SHP77 treated with DMSO at 0.1 percent for 48 hours (cell line): ENCODE data around the gene LPP.

Experiments
- DNase-seq: peaks from one replicate; lab custom pipeline; 2025; lab: John Stamatoyannopoulos, UW

The LPP gene

DNA sequence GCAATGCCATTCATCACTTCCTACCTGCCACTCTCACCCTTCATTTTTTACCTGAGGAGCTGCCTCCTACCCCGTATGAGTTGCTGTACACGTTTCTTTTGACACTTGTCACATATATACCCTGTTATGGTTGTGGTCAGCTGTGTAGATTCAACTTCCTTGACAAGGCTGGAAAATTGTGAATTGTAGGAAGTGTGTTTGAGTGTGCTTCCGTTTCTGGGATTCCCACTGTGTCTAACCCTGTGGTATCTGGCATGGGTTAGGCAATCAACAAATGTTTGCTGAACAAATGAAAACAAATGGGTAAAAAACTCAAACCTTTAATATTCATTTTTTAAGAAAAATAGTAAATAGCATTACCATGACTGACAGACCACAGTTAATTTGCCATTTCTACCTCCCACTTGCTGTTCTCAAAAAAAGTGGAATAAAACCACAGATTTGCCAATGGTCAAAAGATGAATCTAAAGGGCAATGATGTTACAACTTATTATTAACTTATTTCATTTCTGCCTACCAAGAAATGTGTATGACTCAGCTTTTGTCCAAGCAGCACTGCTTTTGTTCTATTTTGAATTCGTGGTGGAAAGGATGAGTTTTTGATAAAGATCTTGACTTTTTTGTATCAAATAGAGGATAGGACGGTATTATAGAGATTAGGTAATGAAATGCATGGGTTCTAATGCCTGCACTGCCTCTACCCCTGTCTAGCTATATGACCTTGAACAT, 404.6 kb downstream of the LPP start:
- DNase-seq = no peak

DNA sequence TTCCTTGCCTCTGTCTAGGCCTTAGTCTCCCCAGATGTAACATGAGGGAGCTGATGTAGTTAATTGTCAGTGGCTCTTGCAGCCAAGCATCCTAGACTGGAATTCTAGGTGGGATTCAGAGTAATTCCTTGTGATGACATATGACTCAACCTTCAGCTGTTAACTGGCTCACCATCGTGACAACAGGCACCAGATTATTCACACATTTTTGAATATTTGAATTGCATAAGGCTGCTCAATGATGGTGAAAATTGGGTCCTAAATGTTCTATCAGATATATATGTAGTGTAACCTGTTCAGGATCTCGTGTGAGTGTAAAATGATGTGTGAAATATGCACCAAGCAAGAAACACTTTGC, 405.1 kb downstream of the LPP start:
- no peak for DNase-seq

DNA sequence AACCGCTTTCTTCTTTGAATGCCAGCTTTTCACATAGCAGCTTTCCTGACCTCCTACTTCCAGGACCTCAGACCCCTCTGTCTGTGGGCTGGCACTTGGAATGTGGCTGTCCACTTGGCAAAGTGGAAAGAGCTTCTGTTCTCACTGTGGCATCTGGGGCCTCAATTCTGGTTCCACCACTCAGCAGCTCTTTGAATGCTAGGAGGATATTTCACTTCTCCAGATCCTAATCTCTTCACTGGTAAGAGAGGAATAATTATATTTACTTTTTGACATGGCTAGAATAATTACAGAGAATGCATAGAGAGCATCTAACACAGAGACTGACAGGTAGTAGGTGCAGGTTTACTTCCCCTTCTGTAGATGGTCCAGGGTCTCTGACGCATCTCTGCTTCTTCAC, 405.9 kb downstream of the LPP start:
- DNase-seq = no peak

DNA sequence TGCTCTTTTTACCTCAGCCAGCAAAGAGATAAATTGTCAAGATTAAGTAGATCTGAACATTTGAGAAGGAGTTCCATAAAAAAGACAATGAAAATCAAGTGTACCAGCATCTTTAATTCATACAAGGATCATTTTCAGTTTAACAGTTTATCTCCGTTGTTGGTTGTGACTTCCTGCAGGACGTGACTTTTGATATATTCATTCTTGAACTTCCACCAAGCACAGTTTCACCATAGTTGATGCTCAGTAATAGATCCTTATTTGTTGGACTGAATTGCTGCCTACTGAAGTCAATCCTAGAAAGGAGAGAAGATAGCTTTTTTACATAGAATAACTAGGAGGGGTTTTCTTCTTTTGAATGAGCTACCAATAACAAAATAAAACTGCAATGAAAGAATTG, 408.2 kb downstream of the LPP start:
- DNase-seq = no peak

DNA sequence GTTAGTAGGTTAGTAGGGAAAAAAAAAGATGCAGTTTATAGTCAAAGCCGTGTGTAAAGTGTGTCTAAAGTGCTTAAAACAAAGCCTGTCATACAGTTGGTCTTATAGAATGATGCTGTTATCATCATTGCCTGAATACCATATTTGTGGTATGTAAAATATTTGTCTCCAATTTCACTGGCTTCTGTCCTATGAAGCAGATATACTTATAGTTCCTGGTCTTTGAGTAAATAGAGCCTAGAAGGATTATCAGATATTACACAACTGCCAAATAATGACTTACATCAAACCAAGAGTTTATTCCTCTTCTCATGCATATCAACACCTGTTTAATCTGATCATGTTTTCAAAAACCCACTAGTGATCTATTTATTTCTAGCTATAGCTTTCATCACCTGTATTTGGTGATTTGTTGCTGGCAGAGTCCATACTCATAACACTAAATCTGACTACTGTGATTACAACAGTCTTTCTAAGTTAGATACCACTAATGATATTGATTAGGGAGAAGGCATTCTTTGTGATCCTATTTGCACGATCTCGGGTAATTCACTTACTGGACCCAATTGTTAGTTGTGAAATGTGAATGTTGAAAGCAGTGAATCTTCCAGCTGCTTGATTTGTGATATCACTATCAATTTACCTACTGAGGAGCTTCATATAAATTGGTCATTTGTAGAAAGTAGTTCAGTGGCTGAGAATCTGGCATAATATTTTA, 413.7 kb downstream of the LPP start:
- DNase-seq = no peak

DNA sequence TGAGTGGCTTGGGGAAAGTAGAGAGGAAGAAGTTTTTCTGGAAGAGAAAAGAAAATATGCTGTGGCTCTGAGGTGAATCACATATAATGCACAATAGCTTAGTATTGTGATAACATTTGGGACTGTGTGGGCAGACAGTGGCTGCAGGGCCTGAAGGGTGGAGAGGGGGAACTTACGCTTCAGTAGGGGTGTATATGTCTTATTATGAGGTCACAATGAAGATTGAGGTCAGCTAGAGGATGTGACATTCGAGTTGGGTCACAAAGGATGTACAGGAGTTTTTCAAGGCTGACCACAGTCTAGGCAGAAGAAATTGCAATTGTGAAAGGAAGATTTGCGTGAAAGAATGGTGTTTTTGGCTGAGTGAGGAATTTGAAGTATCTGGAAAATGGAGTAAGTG, 414.8 kb downstream of the LPP start:
- DNase-seq = no peak

DNA sequence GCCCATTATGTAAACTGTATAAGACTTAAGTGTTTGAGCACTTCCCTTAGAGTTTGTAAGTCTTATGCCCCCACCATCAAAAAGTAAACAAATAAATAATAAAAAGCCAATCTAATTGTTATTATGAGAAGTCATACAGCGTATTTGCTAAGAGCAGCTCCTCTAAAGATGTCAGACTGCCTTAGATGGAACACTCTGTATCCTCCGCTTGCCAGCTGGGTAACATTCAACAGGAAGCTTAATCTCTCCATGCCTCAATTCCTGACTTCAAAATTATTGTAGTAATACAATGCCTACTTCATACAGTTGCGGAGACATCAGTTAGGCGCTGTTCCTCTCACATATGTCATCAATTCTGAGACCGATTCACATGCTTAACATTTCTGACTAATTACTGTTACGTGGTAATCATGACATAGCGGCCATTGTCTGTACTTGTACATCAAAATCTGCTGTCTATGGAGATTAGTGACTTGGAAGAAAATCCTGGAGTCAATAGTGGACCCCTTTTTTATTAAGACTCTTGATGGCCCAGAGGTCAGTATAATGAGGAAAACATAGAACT, 417.7 kb downstream of the LPP start:
- DNase-seq = no peak

DNA sequence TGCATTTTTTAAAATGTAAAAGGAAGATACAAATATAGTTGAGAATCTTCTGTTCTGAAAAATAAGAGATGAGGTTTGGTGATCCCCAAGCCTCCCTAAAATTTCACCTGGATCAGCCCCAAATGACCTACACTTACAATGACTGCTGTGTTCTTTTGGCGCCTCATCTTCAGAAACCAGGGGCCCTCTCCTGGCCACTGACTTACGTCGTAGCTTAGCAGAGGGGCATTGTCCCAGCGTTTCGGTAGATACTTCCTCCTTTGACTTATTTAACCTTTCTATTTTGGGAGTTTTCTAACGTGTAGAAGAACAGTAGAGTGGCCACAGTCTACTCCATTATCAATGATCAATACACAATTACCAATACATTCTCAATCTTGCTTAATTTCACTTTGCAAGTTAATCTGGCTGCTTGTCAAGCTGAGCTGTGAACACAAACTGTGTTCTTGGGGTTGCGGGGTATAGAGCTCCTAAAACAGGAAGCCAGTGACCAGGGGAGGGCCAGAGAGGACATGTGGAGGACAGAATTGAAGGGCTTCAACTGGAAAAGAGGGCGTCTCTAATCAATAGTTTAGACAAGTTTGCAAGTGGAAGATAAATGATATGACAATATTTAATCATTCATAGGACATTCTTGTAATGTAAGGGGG, 419.5 kb downstream of the LPP start:
- DNase-seq = no peak

DNA sequence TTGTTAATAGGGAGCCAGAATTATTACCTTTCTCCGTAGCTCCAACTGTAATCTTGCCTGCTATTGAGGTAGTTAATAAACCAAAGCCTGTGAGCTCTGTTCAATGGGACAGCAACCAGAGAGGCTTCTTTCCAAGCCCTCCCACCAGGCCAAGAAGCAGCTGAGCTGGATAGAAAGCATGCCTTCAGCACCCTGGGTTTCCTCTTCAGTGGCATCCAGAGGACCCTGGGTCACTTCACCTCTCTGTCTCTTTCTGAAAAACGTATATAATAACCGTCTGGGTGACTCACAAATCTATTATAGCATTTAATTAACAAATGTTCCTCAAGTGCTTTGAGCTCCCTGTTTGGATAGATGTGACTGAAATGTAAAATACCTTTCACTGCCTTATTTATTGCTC, 420.0 kb downstream of the LPP start:
- no peak for DNase-seq

DNA sequence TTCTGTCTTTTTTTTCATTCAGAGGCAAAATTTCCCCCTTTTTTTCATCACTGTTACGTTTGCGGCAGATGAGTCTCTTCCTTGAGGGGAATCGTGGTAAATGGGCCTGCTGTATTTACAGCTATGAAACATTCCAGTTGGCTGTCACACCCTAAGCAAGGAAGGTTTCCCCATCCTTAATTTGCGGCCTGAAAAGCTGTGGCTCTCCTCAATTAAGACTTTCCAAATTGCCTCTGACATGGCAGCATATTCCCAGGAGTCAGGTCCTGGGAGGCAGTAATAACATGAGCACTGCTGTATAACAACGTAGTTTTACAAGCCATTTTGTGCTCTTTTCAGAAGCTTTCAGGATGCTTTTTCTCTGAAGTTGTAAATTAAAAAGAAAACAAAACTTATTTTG, 420.9 kb downstream of the LPP start:
- DNase-seq = no peak

DNA sequence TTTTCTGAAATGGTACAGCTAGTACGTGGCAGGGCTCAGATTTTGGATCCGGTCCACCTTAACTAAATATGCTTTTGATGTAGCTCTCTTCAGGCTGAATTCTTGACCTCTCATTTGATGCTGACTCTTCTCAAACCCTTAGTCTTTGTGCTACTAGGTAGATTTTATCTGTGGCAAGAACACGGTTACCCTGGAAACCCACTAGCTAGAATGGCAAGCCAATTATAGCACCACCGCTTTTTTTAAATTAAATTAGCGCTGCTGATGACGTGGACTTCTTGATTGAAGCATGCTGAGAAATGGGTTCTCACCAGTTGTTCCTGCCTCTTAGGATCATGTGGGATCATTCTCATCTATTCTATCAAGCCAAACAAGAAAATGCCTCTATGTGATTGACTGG, 421.5 kb downstream of the LPP start:
- DNase-seq = no peak

DNA sequence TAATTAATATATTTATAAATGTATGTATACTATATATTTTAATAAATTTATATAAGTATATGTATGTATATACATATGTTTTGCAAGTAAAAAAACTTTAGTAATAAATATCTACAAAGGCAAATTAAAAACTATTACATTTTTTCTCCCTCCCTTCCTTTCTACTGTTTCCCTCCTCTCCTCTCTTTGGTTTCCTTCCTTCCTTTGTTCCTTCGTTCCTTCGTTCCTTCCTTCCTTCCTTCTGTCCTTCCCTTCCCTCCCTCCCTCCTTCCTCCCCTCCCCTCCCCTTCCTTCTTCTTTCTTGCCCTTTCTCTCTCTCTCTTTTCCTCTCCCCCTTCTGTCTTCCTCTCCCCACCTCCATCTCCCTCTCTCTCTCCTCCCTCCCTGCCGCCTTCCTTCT, 423.6 kb downstream of the LPP start:
- DNase-seq = no peak

DNA sequence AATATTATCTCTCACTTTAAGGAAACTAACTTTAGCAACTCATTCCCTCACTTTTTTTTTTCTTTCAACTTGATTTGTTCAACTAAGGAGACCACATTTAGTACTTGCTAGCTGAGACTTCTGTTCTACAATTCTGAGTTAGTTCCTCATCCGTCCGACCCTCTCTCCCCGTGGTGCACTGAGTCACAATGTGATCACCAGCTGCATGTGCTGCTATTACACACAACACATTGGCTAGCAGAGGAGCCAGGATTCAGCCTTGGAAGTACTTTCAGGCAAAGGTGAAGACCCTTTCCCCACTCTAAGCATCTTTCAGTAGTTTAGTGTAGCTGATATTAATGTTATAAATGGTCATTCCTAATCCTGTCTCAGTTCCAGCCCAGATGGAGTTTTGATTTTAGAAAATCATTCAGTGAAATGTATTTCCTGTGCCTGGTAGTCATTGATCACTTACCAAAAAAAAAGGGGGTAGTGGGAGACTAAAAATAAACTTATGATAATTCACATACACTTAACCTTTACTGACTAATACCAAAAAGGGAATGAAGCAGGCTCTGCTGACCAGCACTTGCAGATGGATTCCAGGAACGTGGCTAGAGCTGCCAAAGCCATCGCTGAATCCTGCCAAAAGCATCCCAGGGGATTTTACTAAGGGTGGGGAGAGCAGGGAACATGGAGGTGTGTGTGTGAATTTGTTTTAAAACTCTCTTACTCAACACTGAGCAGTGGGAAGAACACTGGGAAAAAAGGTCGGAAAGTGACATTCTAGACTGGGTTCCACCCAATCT, 424.8 kb downstream of the LPP start:
- no peak for DNase-seq

DNA sequence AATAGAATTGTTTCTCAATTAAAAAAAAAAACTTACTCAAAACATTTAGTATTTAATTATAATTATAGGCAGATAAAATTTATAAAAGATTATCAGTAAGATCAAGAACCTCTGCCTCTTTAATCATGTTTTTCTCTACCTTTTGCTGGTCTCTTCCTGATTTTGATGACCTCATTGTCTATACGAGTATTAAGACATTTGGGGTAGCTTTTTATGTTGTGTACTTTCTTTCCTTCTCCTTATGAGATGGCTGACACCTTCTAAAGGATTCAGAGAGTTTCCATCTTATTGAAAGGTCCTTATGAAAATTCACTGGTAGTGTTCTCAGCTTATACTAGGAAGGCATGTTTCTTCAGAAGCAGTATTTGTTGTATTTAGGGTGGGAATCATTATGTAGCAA, 426.3 kb downstream of the LPP start:
- no peak for DNase-seq

DNA sequence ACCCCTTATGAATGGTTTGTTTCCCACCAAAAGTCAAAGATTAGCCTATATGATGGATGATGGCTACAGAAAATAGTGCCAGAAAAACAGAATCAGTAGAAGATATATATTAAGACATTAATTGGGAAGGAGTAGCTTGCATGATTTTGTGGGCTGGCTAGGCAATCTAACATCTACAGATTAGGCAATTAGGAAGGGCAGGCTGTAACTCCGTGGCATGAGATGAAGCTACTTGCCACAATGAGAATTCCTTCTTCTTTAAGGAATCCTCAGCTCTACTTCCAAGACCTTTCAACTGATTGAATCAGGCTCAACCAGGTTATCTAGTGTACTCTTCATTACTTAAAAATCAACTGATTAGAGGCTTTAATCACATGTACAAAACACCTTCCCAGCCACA, 426.7 kb downstream of the LPP start:
- no peak for DNase-seq

DNA sequence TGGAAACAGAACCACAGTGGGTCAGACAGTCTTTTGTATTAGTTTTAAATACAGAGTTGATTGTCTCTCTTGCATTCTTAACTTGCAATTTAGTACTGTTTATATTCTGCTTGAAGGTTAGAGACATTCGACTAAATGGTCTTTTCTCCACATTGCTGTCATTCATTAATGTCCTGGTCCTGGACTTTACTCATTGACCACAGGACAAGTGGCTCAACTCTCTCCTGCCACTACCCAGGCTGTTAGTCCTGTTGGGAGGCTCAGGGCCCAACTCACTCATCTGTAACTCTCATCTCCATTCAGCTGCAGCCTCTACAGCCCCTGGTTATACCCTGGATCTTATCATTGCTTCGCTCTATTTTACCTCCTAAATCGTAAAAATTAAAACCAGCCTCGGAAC, 427.4 kb downstream of the LPP start:
- no peak for DNase-seq

DNA sequence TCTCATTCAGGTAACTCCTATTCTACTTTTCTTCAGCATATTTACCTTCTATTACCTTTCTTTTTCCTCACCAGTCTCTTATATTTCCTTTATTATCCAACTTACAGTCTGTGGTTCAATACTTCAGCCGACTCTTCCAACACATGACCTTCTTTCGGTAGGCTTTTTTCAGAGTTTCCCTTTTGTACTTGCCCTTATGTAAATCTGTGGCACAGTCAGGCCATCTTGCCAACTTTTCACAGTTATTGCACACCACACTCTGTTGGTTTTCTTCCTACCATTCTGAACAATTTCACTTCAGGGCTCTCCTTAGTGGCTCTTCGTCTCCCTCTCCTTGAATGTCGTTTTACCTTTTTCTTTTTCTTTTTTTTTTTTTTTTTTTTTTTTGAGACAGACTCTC, 427.8 kb downstream of the LPP start:
- no peak for DNase-seq

DNA sequence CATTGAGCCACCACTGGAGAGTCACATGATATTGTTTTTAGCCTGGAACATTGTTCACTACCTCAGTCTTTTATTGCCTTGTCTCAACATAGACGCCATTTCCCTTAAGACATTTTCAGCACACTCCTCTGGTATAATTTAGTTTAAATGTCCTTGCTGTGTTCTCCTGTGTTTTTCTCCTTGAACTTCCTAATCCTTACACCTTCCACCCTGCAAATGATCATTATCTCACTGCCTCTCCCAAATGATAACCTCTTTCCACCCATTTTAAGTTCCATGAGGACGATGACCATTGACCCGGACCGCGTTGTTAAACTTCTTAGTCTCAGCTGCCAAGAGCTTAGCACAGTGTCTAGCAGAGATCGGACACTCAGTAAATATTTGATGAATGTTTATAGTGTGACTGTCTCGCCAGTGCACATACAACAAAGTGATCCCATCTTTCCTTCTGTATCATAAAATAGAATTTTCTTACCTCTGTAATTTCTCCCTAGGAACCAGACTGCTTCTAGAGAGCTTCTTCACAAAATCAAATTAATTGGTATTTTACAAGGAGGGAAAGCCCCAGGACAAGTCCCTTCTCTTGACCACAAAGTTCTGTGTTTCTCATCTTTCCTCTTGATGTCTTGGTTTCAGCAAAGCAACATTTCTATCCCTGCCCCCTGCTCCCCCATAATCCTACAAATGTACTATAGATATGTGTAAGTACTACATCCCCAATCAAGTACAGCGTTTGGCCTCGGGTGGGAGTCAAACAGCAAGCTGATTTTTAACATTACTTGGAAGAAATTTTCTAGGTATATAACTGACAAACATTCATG, 429.6 kb downstream of the LPP start:
- no peak for DNase-seq

DNA sequence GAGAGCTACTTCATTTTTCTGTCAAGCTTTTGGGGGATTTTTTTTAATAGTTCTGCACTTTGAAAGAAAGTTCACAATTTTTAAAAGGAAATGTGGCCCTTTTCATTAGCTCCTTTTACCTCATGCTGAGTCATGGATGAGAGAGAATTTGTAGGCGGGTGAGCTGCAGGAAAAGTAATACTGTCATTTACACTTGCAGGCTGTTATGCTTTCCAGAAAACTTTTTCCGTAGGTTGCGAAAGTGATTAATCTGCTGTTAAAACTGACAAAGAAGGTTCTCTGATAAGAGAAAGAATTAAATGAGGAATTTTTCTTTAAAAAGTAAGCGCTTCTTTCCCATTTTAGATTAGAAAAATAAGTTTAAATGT, 430.2 kb downstream of the LPP start:
- no peak for DNase-seq

DNA sequence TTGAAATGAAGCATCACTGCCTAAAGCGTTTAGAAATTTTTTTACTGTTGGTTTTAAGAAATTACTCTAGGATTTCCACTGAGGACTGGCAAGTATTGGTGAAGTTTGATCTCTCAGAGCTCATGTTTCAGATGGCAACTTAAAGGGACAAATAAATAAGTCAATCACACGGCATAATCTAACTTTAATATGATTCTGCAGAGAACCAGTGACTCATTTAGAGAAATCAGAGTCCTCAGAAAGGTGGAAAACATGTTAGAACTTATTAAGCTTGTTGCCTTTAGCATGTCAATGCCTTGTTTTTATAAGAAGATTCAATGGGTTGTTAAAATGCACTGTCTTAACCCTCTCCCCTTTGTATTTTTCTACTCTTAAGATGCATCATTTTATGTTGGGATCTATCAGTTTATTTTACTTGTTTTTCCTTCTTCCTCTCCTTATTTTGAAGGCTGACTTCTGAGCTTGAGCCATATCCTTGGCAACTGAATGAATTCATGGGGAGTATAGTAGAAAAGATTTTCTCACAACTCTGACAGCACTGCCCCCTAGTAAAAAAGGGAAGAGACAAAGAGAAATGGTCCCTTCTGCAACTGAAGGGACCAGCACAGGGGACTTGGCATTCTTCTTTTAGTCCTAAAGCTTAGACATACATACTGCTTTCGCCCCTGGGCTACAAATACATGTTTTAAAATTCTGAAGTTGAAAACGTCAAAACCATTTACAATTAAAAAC, 431.2 kb downstream of the LPP start:
- no peak for DNase-seq

DNA sequence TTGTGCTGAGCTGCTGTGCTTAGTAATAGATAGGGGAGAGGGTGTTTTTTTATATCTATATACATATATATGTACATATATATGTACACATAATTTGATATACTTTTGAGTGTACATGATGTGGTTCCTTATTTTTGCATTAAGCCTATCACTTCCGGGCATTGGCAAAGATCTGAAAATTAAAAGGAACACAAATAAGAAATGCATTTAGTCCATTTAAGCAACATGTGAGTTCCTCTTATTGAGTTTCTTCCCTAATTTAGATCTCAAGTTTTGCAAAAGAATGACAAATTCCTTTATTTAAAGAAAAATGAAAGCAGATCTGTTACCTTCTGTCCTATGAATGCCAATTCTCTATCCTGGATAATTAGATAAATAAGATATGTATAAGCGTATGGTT, 435.1 kb downstream of the LPP start:
- DNase-seq = no peak
